PC-3 (cell line): ENCODE results near the gene ZNF496. TPM values are rescaled to one million over a fixed set of nuclear protein-coding genes. Genes with fewer than 3 reads are reported as not detected.

Experiments used
- ATAC-seq: fragments of 200-7000 bp; cut with Tn5 transposase; 2 replicates; pipeline ENCODE4 v1.9.1; 2020; ENCODE audit warnings: mild to moderate bottlenecking, moderate library complexity
- BruUV-seq: library from RNA; stranded (reverse); fragments of 400-500 nt; replicated peaks from 2 replicates; lab custom pipeline; 2021; lab: Mats Ljungman, UMichigan
- CTCF ChIA-PET: fragments of 300-600 bp; sonication (Branson Sonifier 250); formaldehyde crosslinking; loops from one replicate; lab custom pipeline; 2022; ENCODE audit warnings: antibody characterized with exemption; lab: Charles Lee
- POLR2A ChIA-PET: fragments of 300-600 bp; sonication (Branson Sonifier 250); formaldehyde crosslinking; loops from one replicate; lab custom pipeline; 2022; ENCODE audit warnings: antibody characterized with exemption; ENCODE audit not compliant: unreplicated experiment; lab: Charles Lee
- DNase-seq: peaks from one replicate; pipeline ENCODE4 v3.0.0-alpha.2; 2015
- H2AFZ ChIP-seq: fragments of 300-600 bp; sonication (generic); 2 replicates; pipeline ENCODE4 v1.6.0; 2016; ENCODE audit warnings: antibody characterized with exemption, low read length
- H3F3A ChIP-seq: fragments of 300-600 bp; sonication (generic); one replicate; pipeline ENCODE4 v1.6.0; 2017; ENCODE audit warnings: antibody characterized with exemption, low read length, control low read depth, mild to moderate bottlenecking; ENCODE audit not compliant: unreplicated experiment
- H3K27ac ChIP-seq: fragments of 300-600 bp; sonication (generic); 2 replicates; pipeline ENCODE4 v1.5.1; 2016; ENCODE audit warnings: mild to moderate bottlenecking, low read length
- H3K27me3 ChIP-seq: fragments of 300-600 bp; sonication (generic); 2 replicates; pipeline ENCODE4 v1.6.1; 2016; ENCODE audit warnings: low read length, mixed read lengths
- H3K36me3 ChIP-seq: fragments of 300-600 bp; sonication (generic); 2 replicates; pipeline ENCODE4 v1.6.1; 2016; ENCODE audit warnings: low read depth, mixed run types, low read length, mixed read lengths
- H3K4me1 ChIP-seq: fragments of 300-600 bp; sonication (generic); 2 replicates; pipeline ENCODE4 v1.5.1; 2016; ENCODE audit warnings: low read length; ENCODE audit not compliant: insufficient read depth
- H3K4me2 ChIP-seq: fragments of 300-600 bp; sonication (generic); 2 replicates; pipeline ENCODE4 v1.6.0; 2016; ENCODE audit warnings: low read length
- H3K4me3 ChIP-seq: fragments of 300-600 bp; sonication (generic); 2 replicates; pipeline ENCODE4 v1.5.1; 2016; ENCODE audit warnings: mild to moderate bottlenecking, low read length, mixed read lengths
- H3K79me2 ChIP-seq: fragments of 300-600 bp; sonication (generic); 2 replicates; pipeline ENCODE4 v1.6.1; 2017; ENCODE audit warnings: low read length, mixed read lengths
- H3K9ac ChIP-seq: fragments of 300-600 bp; sonication (generic); 2 replicates; pipeline ENCODE4 v1.6.0; 2016; ENCODE audit warnings: mild to moderate bottlenecking, low read length
- H3K9me2 ChIP-seq: fragments of 300-600 bp; sonication (generic); replicated peaks from 2 replicates; pipeline ENCODE4 v1.6.1; 2016; ENCODE audit warnings: mixed run types, low read length, mixed read lengths
- H3K9me3 ChIP-seq: fragments of 300-600 bp; sonication (generic); 2 replicates; pipeline ENCODE4 v1.6.1; 2016; ENCODE audit warnings: low read length, mixed read lengths
- H4K20me1 ChIP-seq: fragments of 300-600 bp; sonication (generic); 2 replicates; pipeline ENCODE4 v1.6.1; 2016; ENCODE audit warnings: low read length, mixed read lengths
- EZH2 ChIP-seq: fragments of 300-600 bp; sonication (generic); IDR thresholded peaks from one replicate; pipeline ENCODE4 v1.6.1; 2017; ENCODE audit warnings: antibody characterized with exemption, mild to moderate bottlenecking, low read length; ENCODE audit not compliant: unreplicated experiment
- EZH2phosphoT487 ChIP-seq: fragments of 300-600 bp; sonication (generic); IDR thresholded peaks from 2 replicates; pipeline ENCODE4 v1.6.1; 2018; ENCODE audit warnings: mild to moderate bottlenecking, antibody characterized with exemption, low read length, borderline replicate concordance
- intact Hi-C: fragments of 100-400 bp; cut with micrococcal nuclease; formaldehyde crosslinking; loops from 2 replicates; pipeline ENCODE4 v1.9.0; 2023
- total RNA-seq: library from RNA; depleted of rRNA; stranded (reverse); fragments of >200 nt; gene quantifications from 2 replicates; pipeline ENCODE4 v1.2.3, GENCODE V29; 2014
- TF ChIP-seq, protein P1 (sequence below): fragments of 300-600 bp; sonication (generic); conservative IDR thresholded peaks from 2 replicates; pipeline ENCODE4 v1.5.1; 2017; ENCODE audit warnings: antibody characterized with exemption, low read depth, mild to moderate bottlenecking, low read length

ZNF496 gene
- total RNA-seq, 1 experiment from 2014 or later, result 79.4 TPM

GRCh38 chr1:247296599-247297180 is 35.0 kb downstream of the ZNF496 start:
- H3K9me2 ChIP-seq, result no peaks in the 10 kb centered on the region
- no TSS peak for BruUV-seq
- H3F3A ChIP-seq, result no peaks in the 10 kb centered on the region
- H3K27ac ChIP-seq, result no peak overlapping the region
- H3K4me3 ChIP-seq, result no peak overlapping the region
- no peak overlapping the region for H3K9ac ChIP-seq
- H3K27me3 ChIP-seq, result no peaks in the 10 kb centered on the region
- ChIA-PET POLR2A (no interaction called here), CTCF (no interaction called here)
- intact Hi-C loops, result no loop called here
- TF ChIP-seq EZH2phosphoT487 (no peak), EZH2 (no peak)
- TF ChIP-seq, protein P1, sequence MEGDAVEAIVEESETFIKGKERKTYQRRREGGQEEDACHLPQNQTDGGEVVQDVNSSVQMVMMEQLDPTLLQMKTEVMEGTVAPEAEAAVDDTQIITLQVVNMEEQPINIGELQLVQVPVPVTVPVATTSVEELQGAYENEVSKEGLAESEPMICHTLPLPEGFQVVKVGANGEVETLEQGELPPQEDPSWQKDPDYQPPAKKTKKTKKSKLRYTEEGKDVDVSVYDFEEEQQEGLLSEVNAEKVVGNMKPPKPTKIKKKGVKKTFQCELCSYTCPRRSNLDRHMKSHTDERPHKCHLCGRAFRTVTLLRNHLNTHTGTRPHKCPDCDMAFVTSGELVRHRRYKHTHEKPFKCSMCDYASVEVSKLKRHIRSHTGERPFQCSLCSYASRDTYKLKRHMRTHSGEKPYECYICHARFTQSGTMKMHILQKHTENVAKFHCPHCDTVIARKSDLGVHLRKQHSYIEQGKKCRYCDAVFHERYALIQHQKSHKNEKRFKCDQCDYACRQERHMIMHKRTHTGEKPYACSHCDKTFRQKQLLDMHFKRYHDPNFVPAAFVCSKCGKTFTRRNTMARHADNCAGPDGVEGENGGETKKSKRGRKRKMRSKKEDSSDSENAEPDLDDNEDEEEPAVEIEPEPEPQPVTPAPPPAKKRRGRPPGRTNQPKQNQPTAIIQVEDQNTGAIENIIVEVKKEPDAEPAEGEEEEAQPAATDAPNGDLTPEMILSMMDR, result no peak
- no peaks in the 10 kb centered on the region for H3K9me3 ChIP-seq
- H3K4me2 ChIP-seq, result no peak overlapping the region
- H3K79me2 ChIP-seq, result no peaks in the 10 kb centered on the region
- H3K36me3 ChIP-seq, result peaks cover 24% of the 10 kb centered on the region
- DNase-seq (no peak), ATAC-seq (no peak)
- H2AFZ ChIP-seq, result no peak overlapping the region
- H4K20me1 ChIP-seq, result no peaks in the 10 kb centered on the region
- no peaks in the 10 kb centered on the region for H3K4me1 ChIP-seq

DNA sequence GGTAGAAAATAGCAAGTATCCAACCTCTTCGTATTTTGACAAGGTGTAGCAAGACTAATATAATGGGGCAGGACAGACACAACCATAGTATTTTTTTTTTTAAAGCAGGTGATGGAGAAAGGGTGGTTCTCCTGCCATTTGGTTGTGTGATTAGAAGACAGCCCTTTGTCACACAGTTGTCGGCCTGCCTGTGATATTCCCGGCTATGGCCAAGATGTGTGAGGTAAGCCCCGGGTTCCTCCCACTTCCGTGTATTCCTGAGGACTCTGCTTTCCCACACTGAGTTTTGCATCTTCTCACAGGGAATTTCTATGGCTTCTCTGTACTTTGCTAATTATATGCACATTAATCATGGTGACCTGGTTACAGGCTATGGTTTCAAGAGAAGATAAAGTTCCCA is 35.9 kb downstream of the ZNF496 start:
- POLR2A ChIA-PET, result no interaction called here
- TF ChIP-seq, protein P1, result no peak
- TF ChIP-seq EZH2phosphoT487 (no peak), EZH2 (no peak)

GRCh38 chr1:247295274-247295684 is 36.4 kb downstream of the ZNF496 start:
- POLR2A ChIA-PET, result no interaction called here
- BruUV-seq, result no TSS peak
- Histone ChIP-seq H2AFZ (no peak overlapping the region), H3K4me1 (no peaks in the 10 kb centered on the region), H3F3A (no peaks in the 10 kb centered on the region), H3K36me3 (peaks cover 16% of the 10 kb centered on the region), H3K27me3 (no peaks in the 10 kb centered on the region), H3K4me2 (no peak overlapping the region), H3K79me2 (no peaks in the 10 kb centered on the region), H3K9me2 (no peaks in the 10 kb centered on the region), H4K20me1 (no peaks in the 10 kb centered on the region), H3K9ac (no peak overlapping the region), H3K27ac (no peak overlapping the region), H3K9me3 (no peaks in the 10 kb centered on the region), H3K4me3 (no peak overlapping the region)
- DNase-seq (no peak), ATAC-seq (no peak)
- CTCF ChIA-PET, result no interaction called here
- TF ChIP-seq, protein P1, result no peak
- TF ChIP-seq EZH2 (no peak), EZH2phosphoT487 (no peak)
- intact Hi-C loops, result no loop called here

More for the DNA sequence above, 35.9 kb downstream of the ZNF496 start:
- Histone ChIP-seq H3K9me3 (no peaks in the 10 kb centered on the region), H3K27me3 (no peaks in the 10 kb centered on the region), H3K79me2 (no peaks in the 10 kb centered on the region), H4K20me1 (no peaks in the 10 kb centered on the region), H3K9me2 (no peaks in the 10 kb centered on the region), H3K9ac (no peak overlapping the region), H3F3A (no peaks in the 10 kb centered on the region), H3K4me3 (no peak overlapping the region), H2AFZ (no peak overlapping the region), H3K27ac (no peak overlapping the region), H3K4me2 (no peak overlapping the region), H3K36me3 (peaks cover 20% of the 10 kb centered on the region), H3K4me1 (no peaks in the 10 kb centered on the region)
- ATAC-seq, result no peak
- CTCF ChIA-PET, result no interaction called here
- no TSS peak for BruUV-seq
- DNase-seq, result no peak
- intact Hi-C loops, result no loop called here
